ENCODE data around the gene GPATCH4.
"Not testable (repeated sequence)": the region's sequence is repeated elsewhere in the genome, so short reads cannot be mapped to it uniquely, and the experiment has no call there.

The GPATCH4 gene

GRCh38 chr1:156589546-156589945, 11.7 kb downstream of the GPATCH4 start:
- H3K27me3 ChIP-seq (ENCODE audit: insufficient read depth, low read length) = peaks cover 24% of the 10 kb centered on the region
- no peak overlapping the region for H3K4me3 ChIP-seq (ENCODE audit: low read length)
- no peaks in the 10 kb centered on the region for H3K9me3 ChIP-seq (ENCODE audit: low read length)
- peaks cover 29% of the 10 kb centered on the region for H3K4me1 ChIP-seq (ENCODE audit: insufficient read depth, low read length)
- H3K36me3 ChIP-seq (ENCODE audit: insufficient read depth, low read length) = peaks cover 3% of the 10 kb centered on the region
- no peak overlapping the region for H2AFZ ChIP-seq (ENCODE audit: low read depth, low read length)

GRCh38 chr1:156587927-156588326, 13.4 kb downstream of the GPATCH4 start:
- H3K36me3 ChIP-seq (ENCODE audit: insufficient read depth, low read length); H3K9me3 ChIP-seq (ENCODE audit: low read length); H3K4me3 ChIP-seq (ENCODE audit: low read length); H2AFZ ChIP-seq (ENCODE audit: low read depth, low read length): not testable (repeated sequence)
- Histone ChIP-seq H3K4me1 (ENCODE audit: insufficient read depth, low read length) (peaks cover 16% of the 10 kb centered on the region), H3K27me3 (ENCODE audit: insufficient read depth, low read length) (peaks cover 24% of the 10 kb centered on the region)

GRCh38 chr1:156586892-156587477, 14.3 kb downstream of the GPATCH4 start:
- Histone ChIP-seq H3K36me3 (ENCODE audit: insufficient read depth, low read length) (no peaks in the 10 kb centered on the region), H3K9me3 (ENCODE audit: low read length) (no peaks in the 10 kb centered on the region), H3K4me1 (ENCODE audit: insufficient read depth, low read length) (peaks cover 8% of the 10 kb centered on the region), H3K27me3 (ENCODE audit: insufficient read depth, low read length) (peaks cover 29% of the 10 kb centered on the region), H3K4me3 (ENCODE audit: low read length) (no peak overlapping the region), H2AFZ (ENCODE audit: low read depth, low read length) (no peak overlapping the region)

GRCh38 chr1:156586323-156586722, 15.0 kb downstream of the GPATCH4 start:
- Histone ChIP-seq H3K9me3 (ENCODE audit: low read length) (no peaks in the 10 kb centered on the region), H3K4me1 (ENCODE audit: insufficient read depth, low read length) (peaks cover 7% of the 10 kb centered on the region), H2AFZ (ENCODE audit: low read depth, low read length) (no peak overlapping the region), H3K36me3 (ENCODE audit: insufficient read depth, low read length) (no peaks in the 10 kb centered on the region), H3K4me3 (ENCODE audit: low read length) (no peak overlapping the region), H3K27me3 (ENCODE audit: insufficient read depth, low read length) (peaks cover 36% of the 10 kb centered on the region)

GRCh38 chr1:156584813-156585212, 16.5 kb downstream of the GPATCH4 start:
- Histone ChIP-seq H3K9me3 (ENCODE audit: low read length) (no peaks in the 10 kb centered on the region), H3K36me3 (ENCODE audit: insufficient read depth, low read length) (no peaks in the 10 kb centered on the region), H3K27me3 (ENCODE audit: insufficient read depth, low read length) (peaks cover 40% of the 10 kb centered on the region), H2AFZ (ENCODE audit: low read depth, low read length) (no peak overlapping the region), H3K4me1 (ENCODE audit: insufficient read depth, low read length) (no peaks in the 10 kb centered on the region), H3K4me3 (ENCODE audit: low read length) (no peak overlapping the region)

- no peaks in the 10 kb centered on the region for H3K4me1 ChIP-seq (ENCODE audit: insufficient read depth, low read length)
- H3K27me3 ChIP-seq (ENCODE audit: insufficient read depth, low read length) = peaks cover 40% of the 10 kb centered on the region
- no peaks in the 10 kb centered on the region for H3K9me3 ChIP-seq (ENCODE audit: low read length)
- H3K36me3 ChIP-seq (ENCODE audit: insufficient read depth, low read length) = no peaks in the 10 kb centered on the region
- H3K4me3 ChIP-seq (ENCODE audit: low read length) = no peak overlapping the region
- H2AFZ ChIP-seq (ENCODE audit: low read depth, low read length) = no peak overlapping the region
Measured at GRCh38 chr1:156583821-156584622, 17.3 kb downstream of the GPATCH4 start.

- H3K27me3 ChIP-seq (ENCODE audit: insufficient read depth, low read length) = peaks cover 40% of the 10 kb centered on the region
- no peaks in the 10 kb centered on the region for H3K4me1 ChIP-seq (ENCODE audit: insufficient read depth, low read length)
- no peaks in the 10 kb centered on the region for H3K9me3 ChIP-seq (ENCODE audit: low read length)
- no peaks in the 10 kb centered on the region for H3K36me3 ChIP-seq (ENCODE audit: insufficient read depth, low read length)
- H3K4me3 ChIP-seq (ENCODE audit: low read length) = no peak overlapping the region
- H2AFZ ChIP-seq (ENCODE audit: low read depth, low read length) = no peak overlapping the region
Measured at GRCh38 chr1:156582388-156583017, 18.8 kb downstream of the GPATCH4 start.

GRCh38 chr1:156581661-156582387, 19.5 kb downstream of the GPATCH4 start:
- Histone ChIP-seq H3K9me3 (ENCODE audit: low read length) (no peaks in the 10 kb centered on the region), H3K4me1 (ENCODE audit: insufficient read depth, low read length) (no peaks in the 10 kb centered on the region), H3K36me3 (ENCODE audit: insufficient read depth, low read length) (no peaks in the 10 kb centered on the region), H3K27me3 (ENCODE audit: insufficient read depth, low read length) (peaks cover 36% of the 10 kb centered on the region), H2AFZ (ENCODE audit: low read depth, low read length) (no peak overlapping the region), H3K4me3 (ENCODE audit: low read length) (no peak overlapping the region)

- no peaks in the 10 kb centered on the region for H3K4me1 ChIP-seq (ENCODE audit: insufficient read depth, low read length)
- H3K27me3 ChIP-seq (ENCODE audit: insufficient read depth, low read length) = peaks cover 19% of the 10 kb centered on the region
- H3K9me3 ChIP-seq (ENCODE audit: low read length) = no peaks in the 10 kb centered on the region
- no peak within 1 kb of the TSS for H2AFZ ChIP-seq (ENCODE audit: low read depth, low read length)
- H3K36me3 ChIP-seq (ENCODE audit: insufficient read depth, low read length) = no peaks in the 10 kb centered on the region
- H3K4me3 ChIP-seq (ENCODE audit: low read length) = no peak within 1 kb of the TSS
Measured at GRCh38 chr1:156579472-156579871, 21.8 kb downstream of the GPATCH4 start, which contains the start of gene TTC24. Gene TTC24 (plus strand): TSS chr1:156579723. CDS start chr1:156581365, 1,642 bp downstream.

GRCh38 chr1:156578055-156578454, 23.2 kb downstream of the GPATCH4 start:
- Histone ChIP-seq H3K4me1 (ENCODE audit: insufficient read depth, low read length) (no peaks in the 10 kb centered on the region), H2AFZ (ENCODE audit: low read depth, low read length) (no peak overlapping the region), H3K27me3 (ENCODE audit: insufficient read depth, low read length) (peaks cover 23% of the 10 kb centered on the region), H3K9me3 (ENCODE audit: low read length) (no peaks in the 10 kb centered on the region), H3K4me3 (ENCODE audit: low read length) (no peak overlapping the region), H3K36me3 (ENCODE audit: insufficient read depth, low read length) (no peaks in the 10 kb centered on the region)

GRCh38 chr1:156577550-156577949, 23.7 kb downstream of the GPATCH4 start:
- Histone ChIP-seq H3K9me3 (ENCODE audit: low read length) (no peaks in the 10 kb centered on the region), H3K4me3 (ENCODE audit: low read length) (no peak overlapping the region), H3K27me3 (ENCODE audit: insufficient read depth, low read length) (peaks cover 25% of the 10 kb centered on the region), H3K4me1 (ENCODE audit: insufficient read depth, low read length) (peaks cover 3% of the 10 kb centered on the region), H3K36me3 (ENCODE audit: insufficient read depth, low read length) (no peaks in the 10 kb centered on the region), H2AFZ (ENCODE audit: low read depth, low read length) (no peak overlapping the region)

GRCh38 chr1:156574039-156574633, 27.1 kb downstream of the GPATCH4 start:
- no peaks in the 10 kb centered on the region for H3K9me3 ChIP-seq (ENCODE audit: low read length)
- peaks cover 15% of the 10 kb centered on the region for H3K4me1 ChIP-seq (ENCODE audit: insufficient read depth, low read length)
- H3K36me3 ChIP-seq (ENCODE audit: insufficient read depth, low read length) = peaks cover 1% of the 10 kb centered on the region
- H3K27me3 ChIP-seq (ENCODE audit: insufficient read depth, low read length) = peaks cover 8% of the 10 kb centered on the region
- H2AFZ ChIP-seq (ENCODE audit: low read depth, low read length) = no peak overlapping the region
- no peak overlapping the region for H3K4me3 ChIP-seq (ENCODE audit: low read length)
